ENCODE data around the gene SCEL. TPM values are rescaled to one million over a fixed set of nuclear protein-coding genes. Genes with fewer than 3 reads are reported as not detected.

SCEL gene
- total RNA-seq, 1 donor from 2014 or later: 0.31 TPM

DNA sequence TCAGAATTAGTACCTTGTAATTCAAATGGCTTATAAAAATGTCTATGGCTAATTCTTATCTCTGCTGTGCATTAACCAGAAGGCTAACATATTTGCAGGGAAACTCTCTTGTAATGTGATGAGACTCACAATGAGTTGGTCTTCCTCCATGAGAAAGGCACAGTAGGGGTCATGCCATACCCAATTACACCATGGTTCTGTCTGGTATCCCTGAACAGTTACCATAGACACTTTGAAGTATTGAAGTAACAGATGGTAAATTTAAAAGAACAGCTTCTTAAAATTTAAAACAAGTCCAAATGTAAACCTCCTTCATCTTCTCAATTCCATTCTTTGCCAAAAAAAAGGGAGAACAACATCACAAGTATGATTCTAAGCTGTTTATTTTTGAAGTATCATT, 139.3 kb downstream of the SCEL start:
- no peak for DNase-seq

DNA sequence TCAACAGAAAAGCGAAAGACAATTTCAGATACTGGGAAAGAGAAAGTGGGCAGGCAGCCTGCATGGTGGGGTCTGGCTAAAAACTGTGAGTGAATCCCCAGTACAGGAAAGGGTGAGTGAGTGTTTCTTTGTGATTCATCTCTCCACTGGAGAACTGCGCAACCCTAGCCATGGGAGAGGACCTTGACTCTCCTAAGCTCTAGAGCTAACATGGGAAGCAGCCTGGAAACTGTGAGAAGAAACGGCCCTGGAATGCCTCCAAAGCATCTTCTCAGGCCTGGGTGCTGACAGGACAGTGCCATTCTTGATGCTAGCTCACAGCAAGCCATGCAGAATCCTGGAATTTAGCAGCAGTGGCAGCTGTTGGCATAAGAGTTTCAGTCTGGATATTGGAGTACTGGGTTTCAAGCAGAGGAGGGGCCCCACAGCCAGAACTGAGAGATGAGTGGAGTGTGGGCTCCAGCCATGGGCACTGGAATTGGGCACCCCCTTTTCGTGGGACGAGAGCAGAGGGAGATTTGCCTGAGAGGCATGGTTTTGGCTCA, 143.3 kb downstream of the SCEL start:
- no peak for DNase-seq

DNA sequence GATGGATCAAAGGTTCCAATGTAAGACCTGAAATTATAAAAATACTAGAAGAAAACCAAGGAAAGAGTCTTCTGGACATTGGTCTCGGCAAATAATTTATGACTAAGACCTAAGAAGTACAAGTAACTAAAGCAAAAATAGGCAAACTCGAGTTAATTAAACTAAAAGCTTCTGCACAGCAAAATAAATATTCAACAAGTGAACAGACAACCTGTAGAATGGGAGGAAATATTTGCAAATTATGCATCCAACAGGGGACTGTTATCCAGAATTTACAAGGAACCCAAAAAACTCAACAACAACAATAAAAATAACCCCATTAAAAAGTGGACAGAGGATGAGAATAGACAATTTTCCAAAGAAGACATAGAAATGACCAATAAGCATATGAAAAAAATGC, 152.3 kb downstream of the SCEL start:
- DNase-seq: no peak

DNA sequence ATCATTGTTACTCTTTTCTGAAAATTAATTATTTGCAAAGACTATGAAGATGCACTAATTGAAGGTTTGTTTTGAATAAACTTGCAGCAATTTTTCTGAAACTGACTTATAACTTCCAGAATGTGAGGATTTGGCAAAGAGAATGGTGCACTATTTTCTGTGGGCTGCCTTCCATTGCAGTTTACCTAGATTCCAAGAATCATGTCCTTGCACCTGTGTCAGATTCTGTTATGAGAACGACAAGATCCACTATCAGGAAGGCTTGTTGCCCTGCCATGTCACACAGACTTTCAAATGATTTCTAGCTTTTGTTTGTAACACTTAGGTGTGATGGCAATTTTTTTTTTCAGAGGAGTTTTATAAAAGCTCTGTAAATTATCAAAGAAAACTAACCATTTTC, 156.4 kb downstream of the SCEL start:
- DNase-seq: no peak

DNA sequence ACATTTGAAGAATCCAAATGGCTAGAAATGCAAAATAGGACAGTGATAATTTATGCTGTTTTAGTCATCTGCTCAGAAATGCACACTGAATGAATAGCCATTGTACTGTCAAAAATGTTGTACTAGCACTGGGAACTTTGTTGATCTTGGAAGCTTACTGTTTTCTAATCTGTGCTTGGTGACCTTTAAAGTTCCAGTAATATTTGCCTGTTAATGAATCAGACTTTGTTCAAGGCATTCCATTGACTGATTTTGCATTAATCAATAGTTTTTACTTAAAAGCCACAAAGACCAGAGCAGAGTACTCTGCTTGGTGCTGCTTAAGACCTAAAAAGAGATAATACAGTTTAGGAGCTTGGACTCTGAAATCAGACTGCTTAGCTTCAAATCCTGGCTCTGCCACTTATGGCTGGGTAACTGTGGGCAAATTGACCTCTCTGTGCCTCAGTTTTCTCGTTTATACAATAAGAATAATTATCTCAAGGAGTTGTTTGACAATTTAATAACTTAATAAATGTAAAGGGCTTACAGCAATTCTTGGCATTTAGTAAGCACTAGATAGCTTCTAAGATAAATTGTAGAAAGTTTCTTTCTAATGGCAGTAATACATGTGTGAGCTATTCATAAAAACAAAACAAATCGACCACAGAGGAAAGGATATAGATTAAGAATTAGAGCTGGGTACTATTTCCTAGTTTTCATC, 157.4 kb downstream of the SCEL start:
- no peak for DNase-seq

DNA sequence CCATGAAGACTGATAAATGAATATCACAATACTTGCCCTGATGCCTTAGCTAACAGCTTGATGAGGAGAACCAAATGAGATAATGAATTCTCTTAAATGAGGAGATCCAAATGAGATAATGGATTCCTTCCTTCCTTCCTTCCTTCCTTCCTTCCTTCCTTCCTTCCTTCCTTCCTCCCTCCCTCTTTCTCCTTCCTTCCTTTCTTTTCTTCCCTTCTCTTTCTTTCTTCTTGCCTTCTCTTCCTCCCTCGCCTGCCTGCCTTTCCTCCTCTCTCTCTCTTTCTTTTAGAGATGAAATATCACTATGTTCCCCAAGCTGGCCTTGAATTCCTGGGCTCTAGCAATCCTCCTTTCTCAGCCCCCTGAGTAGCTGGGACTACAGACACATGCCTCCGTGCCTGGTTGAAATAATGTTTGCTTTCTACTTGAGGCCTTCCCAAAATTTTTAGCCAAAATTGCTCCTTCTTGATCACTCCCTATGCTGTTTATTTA, 158.0 kb downstream of the SCEL start:
- no peak for DNase-seq

Small RNA genes within 50 kb of the gene (small RNA-seq; reads per million reads assigned to genes)
- gene RNY3P7: not detected
- not detected for gene SPTLC1P5

Other genes starting within 250 kb of the SCEL start
- gene MYCBP2, start 208.6 kb upstream of the SCEL start, total RNA-seq: 284 TPM
- gene SLAIN1, start 162.0 kb downstream of the SCEL start, total RNA-seq: 600 TPM

All from occipital lobe (tissue), 3 donors.